WTC11 (cell line): ENCODE results near the gene PPID. TPM values are rescaled to one million over a fixed set of nuclear protein-coding genes. Genes with fewer than 3 reads are reported as not detected.

ENCODE experiments used
- ATAC-seq: fragments of 200-7000 bp; cut with Tn5 transposase; 2 replicates; pipeline ENCODE4 v1.10.0; 2021; ENCODE audit warnings: mild to moderate bottlenecking, moderate library complexity
- CTCF ChIA-PET: fragments of 300-600 bp; sonication (Branson Sonifier 250); formaldehyde crosslinking; loops from one replicate; lab custom pipeline; 2021; ENCODE audit warnings: antibody characterized with exemption; lab: Charles Lee
- POLR2A ChIA-PET: fragments of 350-600 bp; sonication (Branson Sonifier 250); formaldehyde crosslinking; loops from one replicate; lab custom pipeline; 2021; ENCODE audit warnings: antibody characterized with exemption; lab: Charles Lee
- DNase-seq: peaks from one replicate; pipeline ENCODE4 v3.0.0; 2021; ENCODE audit warnings: low spot score
- H3K27ac Mint-ChIP-seq: 2 replicates; pipeline ENCODE4 v1.8.0; 2021; ENCODE audit warnings: mixed read lengths
- H3K27me3 Mint-ChIP-seq: 2 replicates; pipeline ENCODE4 v1.8.0; 2021; ENCODE audit warnings: low read depth, mild to moderate bottlenecking, moderate library complexity, mixed read lengths
- H3K36me3 Mint-ChIP-seq: 2 replicates; pipeline ENCODE4 v1.8.0; 2021; ENCODE audit warnings: mixed read lengths
- H3K4me1 Mint-ChIP-seq: 2 replicates; pipeline ENCODE4 v1.8.0; 2022; ENCODE audit warnings: mixed read lengths
- H3K4me3 Mint-ChIP-seq: 2 replicates; pipeline ENCODE4 v1.8.0; 2021; ENCODE audit warnings: mild to moderate bottlenecking, moderate library complexity, mixed read lengths
- H3K9me3 Mint-ChIP-seq: 2 replicates; pipeline ENCODE4 v1.8.0; 2021; ENCODE audit warnings: mixed read lengths
- FOXK1 ChIP-seq: sonication (generic); formaldehyde crosslinking; IDR thresholded peaks from 2 replicates; pipeline ENCODE4 v1.8.0; 2022; ENCODE audit warnings: mild to moderate bottlenecking, moderate library complexity, missing genetic modification reagents
- FOXP1 ChIP-seq: sonication (generic); formaldehyde crosslinking; IDR thresholded peaks from 2 replicates; pipeline ENCODE4 v1.8.0; 2022; ENCODE audit warnings: missing genetic modification reagents, mild to moderate bottlenecking, moderate library complexity, borderline replicate concordance
- GABPB1 ChIP-seq: sonication (generic); formaldehyde crosslinking; IDR thresholded peaks from 2 replicates; pipeline ENCODE4 v1.8.1; 2023; ENCODE audit warnings: mild to moderate bottlenecking, missing genetic modification reagents
- HMGA2 ChIP-seq: fragments of 250-450 bp; sonication (Bioruptor Pico); IDR thresholded peaks from 2 replicates; pipeline ENCODE4 v1.4.0; 2021; ENCODE audit warnings: mild to moderate bottlenecking, moderate library complexity
- JAZF1 ChIP-seq: fragments of 250-450 bp; sonication (Bioruptor Pico); IDR thresholded peaks from 2 replicates; pipeline ENCODE4 v1.9.0; 2021; ENCODE audit warnings: moderate library complexity, mild to moderate bottlenecking, inconsistent platforms
- MYBL2 ChIP-seq: sonication (generic); formaldehyde crosslinking; IDR thresholded peaks from 2 replicates; pipeline ENCODE4 v1.8.1; 2023; ENCODE audit warnings: mild to moderate bottlenecking, moderate library complexity, missing genetic modification reagents
- NFE2L1 ChIP-seq: sonication (generic); formaldehyde crosslinking; IDR thresholded peaks from 2 replicates; pipeline ENCODE4 v1.8.1; 2023; ENCODE audit warnings: missing genetic modification reagents
- NR1H2 ChIP-seq: sonication (generic); formaldehyde crosslinking; IDR thresholded peaks from 2 replicates; pipeline ENCODE4 v1.9.0; 2021; ENCODE audit warnings: mild to moderate bottlenecking, moderate library complexity, missing genetic modification reagents
- PRRX2 ChIP-seq: fragments of 250-450 bp; sonication (Bioruptor Pico); IDR thresholded peaks from 2 replicates; pipeline ENCODE4 v1.8.0; 2021; ENCODE audit warnings: mild to moderate bottlenecking
- RELA ChIP-seq: sonication (generic); formaldehyde crosslinking; IDR thresholded peaks from 2 replicates; pipeline ENCODE4 v1.8.1; 2022; ENCODE audit warnings: missing genetic modification reagents, mild to moderate bottlenecking, borderline replicate concordance
- SMAD3 ChIP-seq: sonication (generic); formaldehyde crosslinking; IDR thresholded peaks from 2 replicates; pipeline ENCODE4 v1.8.0; 2022; ENCODE audit warnings: missing genetic modification reagents, mild to moderate bottlenecking, borderline replicate concordance
- ZNF121 ChIP-seq: sonication (generic); formaldehyde crosslinking; IDR thresholded peaks from 2 replicates; pipeline ENCODE4 v1.8.0; 2023; ENCODE audit warnings: missing genetic modification reagents
- ZNF317 ChIP-seq: sonication (generic); formaldehyde crosslinking; IDR thresholded peaks from 2 replicates; pipeline ENCODE4 v1.8.1; 2023; ENCODE audit warnings: low read depth, mild to moderate bottlenecking, moderate library complexity, missing genetic modification reagents, borderline replicate concordance
- total RNA-seq: library from RNA; stranded (reverse); gene quantifications from 3 replicates; pipeline ENCODE4 v1.2.3, GENCODE V29; 2021
- TF ChIP-seq, protein P1 (sequence below): fragments of 250-450 bp; sonication (Bioruptor Pico); IDR thresholded peaks from 2 replicates; pipeline ENCODE4 v1.9.0; 2021; ENCODE audit warnings: moderate library complexity, mild to moderate bottlenecking, inconsistent platforms, borderline replicate concordance
- TF ChIP-seq, protein P2 (sequence below): fragments of 200-600 bp; IDR thresholded peaks from 2 replicates; pipeline ENCODE4 v1.8.0; 2022; ENCODE audit warnings: antibody characterized with exemption
- TF ChIP-seq, protein P3 (sequence below): sonication (generic); formaldehyde crosslinking; IDR thresholded peaks from 2 replicates; pipeline ENCODE4 v1.8.1; 2023; ENCODE audit warnings: mild to moderate bottlenecking, moderate library complexity, missing genetic modification reagents
- TF ChIP-seq, protein P4 (sequence below): sonication (generic); formaldehyde crosslinking; IDR thresholded peaks from 2 replicates; pipeline ENCODE4 v1.8.0; 2022; ENCODE audit warnings: mild to moderate bottlenecking, missing genetic modification reagents
- TF ChIP-seq, protein P5 (sequence below): sonication (generic); formaldehyde crosslinking; IDR thresholded peaks from 2 replicates; pipeline ENCODE4 v1.8.0; 2022; ENCODE audit warnings: mild to moderate bottlenecking, missing genetic modification reagents
- TF ChIP-seq, protein P6 (sequence below): sonication (generic); formaldehyde crosslinking; IDR thresholded peaks from 2 replicates; pipeline ENCODE4 v1.8.0; 2023; ENCODE audit warnings: missing genetic modification reagents
- TF ChIP-seq, protein P7 (sequence below): sonication (generic); formaldehyde crosslinking; IDR thresholded peaks from 2 replicates; pipeline ENCODE4 v1.8.0; 2022; ENCODE audit warnings: missing genetic modification reagents
- TF ChIP-seq, protein P8 (sequence below): sonication (generic); formaldehyde crosslinking; IDR thresholded peaks from 2 replicates; pipeline ENCODE4 v1.8.1; 2022; ENCODE audit warnings: mild to moderate bottlenecking, moderate library complexity, missing genetic modification reagents

The PPID gene
- total RNA-seq, 1 experiment from 2014 or later = 40.5 TPM

DNA sequence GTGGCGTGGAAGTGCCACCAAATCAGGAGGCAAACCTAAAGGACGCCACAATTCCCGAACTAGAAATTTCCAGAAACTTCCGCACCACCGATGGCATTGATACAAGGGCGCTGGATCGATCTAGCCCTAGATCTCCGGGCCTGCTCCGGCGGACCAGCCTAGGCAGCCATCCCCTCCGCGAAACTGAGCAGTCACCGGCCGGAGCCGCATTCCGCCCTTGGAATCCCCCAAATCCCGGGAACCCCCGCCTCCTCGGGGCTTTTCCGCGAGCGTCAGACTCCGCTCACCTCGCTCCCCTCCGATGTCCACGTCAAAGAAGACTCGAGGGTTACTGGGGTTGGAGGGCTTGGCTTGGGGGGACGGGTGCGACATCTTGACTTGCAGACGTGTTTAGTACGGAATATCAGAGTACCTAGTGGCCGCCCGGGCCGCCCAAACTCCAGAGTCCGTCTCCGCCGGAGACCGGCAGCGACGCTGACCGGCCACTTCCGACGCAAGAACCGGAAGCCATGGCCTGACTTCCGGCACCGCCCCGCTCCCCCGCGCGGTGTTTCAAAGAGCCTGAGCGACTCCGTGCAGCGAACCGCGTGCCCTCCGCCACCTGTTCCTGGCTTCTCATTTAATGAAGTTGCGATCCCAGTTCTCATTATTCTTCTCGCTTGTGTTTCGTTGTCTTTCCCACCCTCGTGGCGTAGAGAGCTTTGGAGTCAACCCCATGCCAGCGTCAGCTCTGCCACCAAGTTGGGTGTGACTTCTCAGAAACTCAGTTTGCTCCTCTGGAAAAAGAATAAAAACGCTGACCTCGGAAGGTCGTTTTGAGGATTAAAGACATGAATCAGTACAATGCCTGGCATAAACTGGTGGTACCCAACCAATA, at the start of gene PPID (continued):
- TF ChIP-seq, protein P1, sequence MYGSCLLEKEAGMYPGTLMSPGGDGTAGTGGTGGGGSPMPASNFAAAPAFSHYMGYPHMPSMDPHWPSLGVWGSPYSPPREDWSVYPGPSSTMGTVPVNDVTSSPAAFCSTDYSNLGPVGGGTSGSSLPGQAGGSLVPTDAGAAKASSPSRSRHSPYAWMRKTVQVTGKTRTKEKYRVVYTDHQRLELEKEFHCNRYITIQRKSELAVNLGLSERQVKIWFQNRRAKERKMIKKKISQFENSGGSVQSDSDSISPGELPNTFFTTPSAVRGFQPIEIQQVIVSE (CRISPR knock-in tag) = no peak
- peak; percentile 42; the same call in 1 of the 2 replicates for TF ChIP-seq GABPB1 (CRISPR knock-in tag)
- TF ChIP-seq, protein P2, sequence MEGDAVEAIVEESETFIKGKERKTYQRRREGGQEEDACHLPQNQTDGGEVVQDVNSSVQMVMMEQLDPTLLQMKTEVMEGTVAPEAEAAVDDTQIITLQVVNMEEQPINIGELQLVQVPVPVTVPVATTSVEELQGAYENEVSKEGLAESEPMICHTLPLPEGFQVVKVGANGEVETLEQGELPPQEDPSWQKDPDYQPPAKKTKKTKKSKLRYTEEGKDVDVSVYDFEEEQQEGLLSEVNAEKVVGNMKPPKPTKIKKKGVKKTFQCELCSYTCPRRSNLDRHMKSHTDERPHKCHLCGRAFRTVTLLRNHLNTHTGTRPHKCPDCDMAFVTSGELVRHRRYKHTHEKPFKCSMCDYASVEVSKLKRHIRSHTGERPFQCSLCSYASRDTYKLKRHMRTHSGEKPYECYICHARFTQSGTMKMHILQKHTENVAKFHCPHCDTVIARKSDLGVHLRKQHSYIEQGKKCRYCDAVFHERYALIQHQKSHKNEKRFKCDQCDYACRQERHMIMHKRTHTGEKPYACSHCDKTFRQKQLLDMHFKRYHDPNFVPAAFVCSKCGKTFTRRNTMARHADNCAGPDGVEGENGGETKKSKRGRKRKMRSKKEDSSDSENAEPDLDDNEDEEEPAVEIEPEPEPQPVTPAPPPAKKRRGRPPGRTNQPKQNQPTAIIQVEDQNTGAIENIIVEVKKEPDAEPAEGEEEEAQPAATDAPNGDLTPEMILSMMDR = no peak
- no peak; the same call in 1 of the 2 replicates for TF ChIP-seq FOXP1
- TF ChIP-seq SMAD3 = 0 out of 2 replicates have a peak, but pooled peaks have one; percentile 32
- no peak for TF ChIP-seq ZNF121 (CRISPR knock-in tag)
- TF ChIP-seq, protein P3, sequence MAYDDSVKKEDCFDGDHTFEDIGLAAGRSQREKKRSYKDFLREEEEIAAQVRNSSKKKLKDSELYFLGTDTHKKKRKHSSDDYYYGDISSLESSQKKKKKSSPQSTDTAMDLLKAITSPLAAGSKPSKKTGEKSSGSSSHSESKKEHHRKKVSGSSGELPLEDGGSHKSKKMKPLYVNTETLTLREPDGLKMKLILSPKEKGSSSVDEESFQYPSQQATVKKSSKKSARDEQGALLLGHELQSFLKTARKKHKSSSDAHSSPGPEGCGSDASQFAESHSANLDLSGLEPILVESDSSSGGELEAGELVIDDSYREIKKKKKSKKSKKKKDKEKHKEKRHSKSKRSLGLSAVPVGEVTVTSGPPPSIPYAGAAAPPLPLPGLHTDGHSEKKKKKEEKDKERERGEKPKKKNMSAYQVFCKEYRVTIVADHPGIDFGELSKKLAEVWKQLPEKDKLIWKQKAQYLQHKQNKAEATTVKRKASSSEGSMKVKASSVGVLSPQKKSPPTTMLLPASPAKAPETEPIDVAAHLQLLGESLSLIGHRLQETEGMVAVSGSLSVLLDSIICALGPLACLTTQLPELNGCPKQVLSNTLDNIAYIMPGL (CRISPR knock-in tag) = peak; percentile 65; the same call in 1 of the 2 replicates
- TF ChIP-seq ZNF317 = no peak
- no peak for TF ChIP-seq RELA
- no peak for TF ChIP-seq JAZF1 (CRISPR knock-in tag)
- TF ChIP-seq NFE2L1 (CRISPR knock-in tag) = peak; percentile 70; the same call in 1 of the 2 replicates
- TF ChIP-seq HMGA2 = no peak
- TF ChIP-seq MYBL2 (CRISPR knock-in tag) = 0 out of 2 replicates have a peak, but pooled peaks have one; percentile 63
- TF ChIP-seq, protein P4, sequence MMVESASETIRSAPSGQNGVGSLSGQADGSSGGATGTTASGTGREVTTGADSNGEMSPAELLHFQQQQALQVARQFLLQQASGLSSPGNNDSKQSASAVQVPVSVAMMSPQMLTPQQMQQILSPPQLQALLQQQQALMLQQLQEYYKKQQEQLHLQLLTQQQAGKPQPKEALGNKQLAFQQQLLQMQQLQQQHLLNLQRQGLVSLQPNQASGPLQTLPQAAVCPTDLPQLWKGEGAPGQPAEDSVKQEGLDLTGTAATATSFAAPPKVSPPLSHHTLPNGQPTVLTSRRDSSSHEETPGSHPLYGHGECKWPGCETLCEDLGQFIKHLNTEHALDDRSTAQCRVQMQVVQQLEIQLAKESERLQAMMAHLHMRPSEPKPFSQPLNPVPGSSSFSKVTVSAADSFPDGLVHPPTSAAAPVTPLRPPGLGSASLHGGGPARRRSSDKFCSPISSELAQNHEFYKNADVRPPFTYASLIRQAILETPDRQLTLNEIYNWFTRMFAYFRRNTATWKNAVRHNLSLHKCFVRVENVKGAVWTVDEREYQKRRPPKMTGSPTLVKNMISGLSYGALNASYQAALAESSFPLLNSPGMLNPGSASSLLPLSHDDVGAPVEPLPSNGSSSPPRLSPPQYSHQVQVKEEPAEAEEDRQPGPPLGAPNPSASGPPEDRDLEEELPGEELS (CRISPR knock-in tag) = peak; percentile 90
- TF ChIP-seq, protein P5, sequence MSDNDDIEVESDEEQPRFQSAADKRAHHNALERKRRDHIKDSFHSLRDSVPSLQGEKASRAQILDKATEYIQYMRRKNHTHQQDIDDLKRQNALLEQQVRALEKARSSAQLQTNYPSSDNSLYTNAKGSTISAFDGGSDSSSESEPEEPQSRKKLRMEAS = peak; percentile 95
- TF ChIP-seq, all 79 proteins: peak for 23

DNA sequence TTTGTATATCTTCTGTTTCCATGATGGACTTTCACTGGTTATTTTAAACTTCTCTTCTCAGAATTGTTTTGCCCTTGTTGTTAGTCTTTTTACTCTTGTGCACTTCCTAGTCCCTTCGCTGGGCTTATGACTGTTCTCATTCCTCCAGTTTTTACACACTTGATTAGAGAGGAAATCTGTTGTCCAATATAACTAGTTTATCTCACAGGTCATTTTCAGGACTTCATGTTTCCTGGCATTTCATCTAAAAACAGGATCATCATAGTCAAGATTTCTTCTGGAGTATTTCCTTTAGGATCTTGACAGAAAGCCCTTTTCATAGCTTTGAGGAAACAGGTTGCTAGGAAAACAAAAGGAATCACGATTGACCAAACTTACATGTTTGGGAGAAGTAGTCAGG, 48.6 kb upstream of the PPID start:
- CTCF ChIA-PET = no interaction called here
- H3K4me3 Mint-ChIP-seq = no peak overlapping the region
- POLR2A ChIA-PET = no interaction called here
- ATAC-seq (no peak), DNase-seq (no peak)
- H3K9me3 Mint-ChIP-seq = no peaks in the 10 kb centered on the region
- peaks cover 39% of the 10 kb centered on the region for H3K4me1 Mint-ChIP-seq
- peaks cover 22% of the 10 kb centered on the region for H3K27me3 Mint-ChIP-seq
- no peak overlapping the region for H3K27ac Mint-ChIP-seq
- no peaks in the 10 kb centered on the region for H3K36me3 Mint-ChIP-seq
- TF ChIP-seq PRRX2 (CRISPR knock-in tag) (no peak), FOXK1 (CRISPR knock-in tag) (no peak), NR1H2 (no peak), RELA (no peak)
- TF ChIP-seq, protein P2 = no peak
- TF ChIP-seq, protein P6, sequence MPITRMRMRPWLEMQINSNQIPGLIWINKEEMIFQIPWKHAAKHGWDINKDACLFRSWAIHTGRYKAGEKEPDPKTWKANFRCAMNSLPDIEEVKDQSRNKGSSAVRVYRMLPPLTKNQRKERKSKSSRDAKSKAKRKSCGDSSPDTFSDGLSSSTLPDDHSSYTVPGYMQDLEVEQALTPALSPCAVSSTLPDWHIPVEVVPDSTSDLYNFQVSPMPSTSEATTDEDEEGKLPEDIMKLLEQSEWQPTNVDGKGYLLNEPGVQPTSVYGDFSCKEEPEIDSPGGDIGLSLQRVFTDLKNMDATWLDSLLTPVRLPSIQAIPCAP = no peak
- TF ChIP-seq, protein P7, sequence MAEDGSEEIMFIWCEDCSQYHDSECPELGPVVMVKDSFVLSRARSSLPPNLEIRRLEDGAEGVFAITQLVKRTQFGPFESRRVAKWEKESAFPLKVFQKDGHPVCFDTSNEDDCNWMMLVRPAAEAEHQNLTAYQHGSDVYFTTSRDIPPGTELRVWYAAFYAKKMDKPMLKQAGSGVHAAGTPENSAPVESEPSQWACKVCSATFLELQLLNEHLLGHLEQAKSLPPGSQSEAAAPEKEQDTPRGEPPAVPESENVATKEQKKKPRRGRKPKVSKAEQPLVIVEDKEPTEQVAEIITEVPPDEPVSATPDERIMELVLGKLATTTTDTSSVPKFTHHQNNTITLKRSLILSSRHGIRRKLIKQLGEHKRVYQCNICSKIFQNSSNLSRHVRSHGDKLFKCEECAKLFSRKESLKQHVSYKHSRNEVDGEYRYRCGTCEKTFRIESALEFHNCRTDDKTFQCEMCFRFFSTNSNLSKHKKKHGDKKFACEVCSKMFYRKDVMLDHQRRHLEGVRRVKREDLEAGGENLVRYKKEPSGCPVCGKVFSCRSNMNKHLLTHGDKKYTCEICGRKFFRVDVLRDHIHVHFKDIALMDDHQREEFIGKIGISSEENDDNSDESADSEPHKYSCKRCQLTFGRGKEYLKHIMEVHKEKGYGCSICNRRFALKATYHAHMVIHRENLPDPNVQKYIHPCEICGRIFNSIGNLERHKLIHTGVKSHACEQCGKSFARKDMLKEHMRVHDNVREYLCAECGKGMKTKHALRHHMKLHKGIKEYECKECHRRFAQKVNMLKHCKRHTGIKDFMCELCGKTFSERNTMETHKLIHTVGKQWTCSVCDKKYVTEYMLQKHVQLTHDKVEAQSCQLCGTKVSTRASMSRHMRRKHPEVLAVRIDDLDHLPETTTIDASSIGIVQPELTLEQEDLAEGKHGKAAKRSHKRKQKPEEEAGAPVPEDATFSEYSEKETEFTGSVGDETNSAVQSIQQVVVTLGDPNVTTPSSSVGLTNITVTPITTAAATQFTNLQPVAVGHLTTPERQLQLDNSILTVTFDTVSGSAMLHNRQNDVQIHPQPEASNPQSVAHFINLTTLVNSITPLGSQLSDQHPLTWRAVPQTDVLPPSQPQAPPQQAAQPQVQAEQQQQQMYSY = no peak
- TF ChIP-seq, protein P8, sequence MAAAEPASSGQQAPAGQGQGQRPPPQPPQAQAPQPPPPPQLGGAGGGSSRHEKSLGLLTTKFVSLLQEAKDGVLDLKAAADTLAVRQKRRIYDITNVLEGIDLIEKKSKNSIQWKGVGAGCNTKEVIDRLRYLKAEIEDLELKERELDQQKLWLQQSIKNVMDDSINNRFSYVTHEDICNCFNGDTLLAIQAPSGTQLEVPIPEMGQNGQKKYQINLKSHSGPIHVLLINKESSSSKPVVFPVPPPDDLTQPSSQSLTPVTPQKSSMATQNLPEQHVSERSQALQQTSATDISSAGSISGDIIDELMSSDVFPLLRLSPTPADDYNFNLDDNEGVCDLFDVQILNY (CRISPR knock-in tag) = no peak
